ENCODE measurements around the gene EPHA5. TPM values are rescaled to one million over a fixed set of nuclear protein-coding genes. Genes with fewer than 3 reads are reported as not detected.

EPHA5 gene
- total RNA-seq, 1 experiment from 2014 or later: 2.0 TPM

DNA sequence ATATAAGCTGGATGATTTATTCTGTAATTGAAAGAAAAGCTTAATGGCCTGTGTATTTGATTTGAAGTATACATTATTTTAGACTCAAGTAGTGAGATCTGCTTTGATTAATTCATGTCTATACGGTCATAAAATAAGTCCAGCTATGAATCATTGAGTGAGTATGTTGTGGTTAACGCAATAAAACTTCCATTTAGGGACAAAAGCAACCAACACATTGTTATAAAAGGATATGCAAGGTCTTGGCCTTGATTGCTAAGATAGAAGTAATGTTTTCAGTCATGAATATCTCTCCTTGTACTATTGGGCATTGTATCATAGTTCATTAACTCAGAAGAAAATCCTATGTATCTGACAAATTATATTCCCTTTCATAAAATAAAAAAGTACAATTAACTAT, 162.1 kb downstream of the EPHA5 start:
- Histone ChIP-seq H3K79me2 (ENCODE audit: low read length) (no peaks in the 10 kb centered on the region), H3K4me1 (ENCODE audit: insufficient read depth, low read length) (peaks cover 46% of the 10 kb centered on the region), H3K36me3 (ENCODE audit: low read depth, low read length) (no peaks in the 10 kb centered on the region), H3K9me2 (replicated peaks; ENCODE audit: low read length) (no peaks in the 10 kb centered on the region), H3K27me3 (ENCODE audit: low read length) (no peaks in the 10 kb centered on the region), H3F3A (ENCODE audit: low read length, unreplicated experiment) (peaks cover 10% of the 10 kb centered on the region), H3K9me3 (ENCODE audit: low read length) (no peaks in the 10 kb centered on the region), H4K20me1 (ENCODE audit: low read length) (no peaks in the 10 kb centered on the region), H2AFZ (ENCODE audit: low read length) (no peak overlapping the region), H3K4me2 (ENCODE audit: low read length) (peak overlapping the region; percentile 58), H3K4me3 (ENCODE audit: low read length) (0 out of 2 replicates have a peak overlapping the region, but pooled peaks have one; percentile 12), H3K9ac (ENCODE audit: low read length) (peak overlapping the region; percentile 16; the same call in 1 of the 2 replicates), H3K27ac (ENCODE audit: low read length) (peak overlapping the region; percentile 79)
- DNase-seq: peak; percentile 98
- intact Hi-C loops (cut with micrococcal nuclease): loop anchor here (10.0 kb wide), 1 partner anchor 1067 kb away; no protein-coding TSS in a partner anchor
- POLR2A ChIA-PET (ENCODE audit: unreplicated experiment): no interaction called here
- ATAC-seq: peak; percentile 72
- BruUV-seq (replicated peaks): no TSS peak
- TF ChIP-seq EZH2 (IDR thresholded peaks at IDR 0.05; ENCODE audit: low read length, unreplicated experiment) (no peak), EZH2phosphoT487 (IDR thresholded peaks at IDR 0.05; ENCODE audit: borderline replicate concordance, low read length) (no peak)
- TF ChIP-seq, protein P1, sequence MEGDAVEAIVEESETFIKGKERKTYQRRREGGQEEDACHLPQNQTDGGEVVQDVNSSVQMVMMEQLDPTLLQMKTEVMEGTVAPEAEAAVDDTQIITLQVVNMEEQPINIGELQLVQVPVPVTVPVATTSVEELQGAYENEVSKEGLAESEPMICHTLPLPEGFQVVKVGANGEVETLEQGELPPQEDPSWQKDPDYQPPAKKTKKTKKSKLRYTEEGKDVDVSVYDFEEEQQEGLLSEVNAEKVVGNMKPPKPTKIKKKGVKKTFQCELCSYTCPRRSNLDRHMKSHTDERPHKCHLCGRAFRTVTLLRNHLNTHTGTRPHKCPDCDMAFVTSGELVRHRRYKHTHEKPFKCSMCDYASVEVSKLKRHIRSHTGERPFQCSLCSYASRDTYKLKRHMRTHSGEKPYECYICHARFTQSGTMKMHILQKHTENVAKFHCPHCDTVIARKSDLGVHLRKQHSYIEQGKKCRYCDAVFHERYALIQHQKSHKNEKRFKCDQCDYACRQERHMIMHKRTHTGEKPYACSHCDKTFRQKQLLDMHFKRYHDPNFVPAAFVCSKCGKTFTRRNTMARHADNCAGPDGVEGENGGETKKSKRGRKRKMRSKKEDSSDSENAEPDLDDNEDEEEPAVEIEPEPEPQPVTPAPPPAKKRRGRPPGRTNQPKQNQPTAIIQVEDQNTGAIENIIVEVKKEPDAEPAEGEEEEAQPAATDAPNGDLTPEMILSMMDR (conservative IDR thresholded peaks at IDR 0.05; ENCODE audit: low read depth, low read length): no peak
- CTCF ChIA-PET: no interaction called here

DNA sequence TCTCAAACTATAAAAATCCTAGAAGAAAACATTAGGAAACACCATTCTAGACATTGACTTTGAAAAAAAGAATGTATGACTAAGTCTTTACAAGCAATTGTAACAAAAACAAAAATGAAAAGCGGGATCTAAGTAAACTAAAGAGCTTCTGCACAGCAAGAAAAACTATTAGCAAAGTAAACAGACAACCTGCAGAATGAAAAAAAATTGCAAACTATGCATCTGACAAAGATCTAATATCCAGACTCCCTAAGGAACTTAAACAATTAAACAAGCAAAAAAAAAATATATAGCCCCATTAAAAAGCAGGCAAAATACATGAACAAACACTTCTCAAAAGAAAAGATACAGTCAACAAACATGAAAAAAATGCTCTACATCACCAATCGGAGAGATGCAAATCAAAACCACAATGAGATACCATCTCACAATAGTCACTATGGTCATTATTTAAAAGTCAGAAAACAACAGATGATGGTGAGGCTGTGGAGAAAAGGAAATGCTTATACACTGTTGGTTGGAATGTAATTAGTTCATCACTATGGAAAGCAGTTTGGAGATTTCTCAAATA, 168.1 kb downstream of the EPHA5 start:
- H3F3A ChIP-seq (ENCODE audit: low read length, unreplicated experiment): peaks cover 20% of the 10 kb centered on the region
- no peaks in the 10 kb centered on the region for H3K36me3 ChIP-seq (ENCODE audit: low read depth, low read length)
- no peaks in the 10 kb centered on the region for H3K79me2 ChIP-seq (ENCODE audit: low read length)
- no peaks in the 10 kb centered on the region for H3K9me3 ChIP-seq (ENCODE audit: low read length)
- H3K27me3 ChIP-seq (ENCODE audit: low read length): no peaks in the 10 kb centered on the region
- H3K4me1 ChIP-seq (ENCODE audit: insufficient read depth, low read length): peaks cover 50% of the 10 kb centered on the region
- DNase-seq: peak; percentile 97
- no peaks in the 10 kb centered on the region for H3K9me2 ChIP-seq (replicated peaks; ENCODE audit: low read length)
- BruUV-seq (replicated peaks): no TSS peak
- intact Hi-C loops (cut with micrococcal nuclease): loop anchor here (2.0 to 10.0 kb wide), 3 partner anchors 85 to 1073 kb away; partner anchors contain the start of gene EPHA5
- POLR2A ChIA-PET (ENCODE audit: unreplicated experiment): no interaction called here
- H3K9ac ChIP-seq (ENCODE audit: low read length): no peak overlapping the region
- H4K20me1 ChIP-seq (ENCODE audit: low read length): no peaks in the 10 kb centered on the region
- peak; percentile 85 for ATAC-seq
- peak overlapping the region; percentile 71 for H3K4me2 ChIP-seq (ENCODE audit: low read length)
- TF ChIP-seq, protein P1 (conservative IDR thresholded peaks at IDR 0.05; ENCODE audit: low read depth, low read length): no peak
- TF ChIP-seq EZH2phosphoT487 (IDR thresholded peaks at IDR 0.05; ENCODE audit: borderline replicate concordance, low read length): 0 out of 2 replicates have a peak, but pooled peaks have one; percentile 19
- H2AFZ ChIP-seq (ENCODE audit: low read length): no peak overlapping the region
- peak overlapping the region; percentile 66 for H3K27ac ChIP-seq (ENCODE audit: low read length)
- CTCF ChIA-PET: no interaction called here
- H3K4me3 ChIP-seq (ENCODE audit: low read length): peak overlapping the region; percentile 50

DNA sequence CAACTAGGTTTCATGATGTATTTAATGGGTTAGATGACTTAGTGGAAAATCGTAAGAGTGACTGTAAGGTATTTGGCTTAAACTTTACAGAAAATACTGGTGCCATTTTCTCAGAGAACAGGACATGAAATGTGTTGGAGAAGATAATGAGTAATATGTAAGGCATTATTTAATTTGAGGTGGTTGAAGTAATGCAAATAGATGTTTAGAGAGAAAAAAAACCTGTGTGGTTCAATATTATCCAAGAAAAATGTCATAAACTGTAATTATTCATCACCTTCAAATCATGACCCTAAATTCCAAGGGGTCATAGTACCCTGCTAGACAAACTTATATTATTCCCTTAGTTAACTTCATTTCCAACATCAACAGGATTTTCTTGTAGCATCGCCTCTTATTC, 171.7 kb downstream of the EPHA5 start:
- H3K27ac ChIP-seq (ENCODE audit: low read length): peak overlapping the region; percentile 29
- no peak overlapping the region for H2AFZ ChIP-seq (ENCODE audit: low read length)
- no peaks in the 10 kb centered on the region for H4K20me1 ChIP-seq (ENCODE audit: low read length)
- peak overlapping the region; percentile 9 for H3K4me2 ChIP-seq (ENCODE audit: low read length)
- H3K36me3 ChIP-seq (ENCODE audit: low read depth, low read length): no peaks in the 10 kb centered on the region
- H3K27me3 ChIP-seq (ENCODE audit: low read length): no peaks in the 10 kb centered on the region
- peaks cover 22% of the 10 kb centered on the region for H3F3A ChIP-seq (ENCODE audit: low read length, unreplicated experiment)
- no peaks in the 10 kb centered on the region for H3K9me2 ChIP-seq (replicated peaks; ENCODE audit: low read length)
- no peak overlapping the region for H3K4me3 ChIP-seq (ENCODE audit: low read length)
- ChIA-PET CTCF (no interaction called here), POLR2A (ENCODE audit: unreplicated experiment) (no interaction called here)
- H3K79me2 ChIP-seq (ENCODE audit: low read length): no peaks in the 10 kb centered on the region
- DNase-seq (peak; percentile 73), ATAC-seq (peak; percentile 6; the same call in 1 of the 2 replicates)
- no peak overlapping the region for H3K9ac ChIP-seq (ENCODE audit: low read length)
- intact Hi-C loops (cut with micrococcal nuclease): loop anchor here (2.0 kb wide), 1 partner anchor 14 kb away; no protein-coding TSS in a partner anchor
- peaks cover 72% of the 10 kb centered on the region for H3K4me1 ChIP-seq (ENCODE audit: insufficient read depth, low read length)
- H3K9me3 ChIP-seq (ENCODE audit: low read length): no peaks in the 10 kb centered on the region
- TF ChIP-seq, protein P1 (conservative IDR thresholded peaks at IDR 0.05; ENCODE audit: low read depth, low read length): no peak
- TF ChIP-seq EZH2 (IDR thresholded peaks at IDR 0.05; ENCODE audit: low read length, unreplicated experiment) (no peak), EZH2phosphoT487 (IDR thresholded peaks at IDR 0.05; ENCODE audit: borderline replicate concordance, low read length) (no peak)
- BruUV-seq (replicated peaks): no TSS peak

Data from PC-3 (cell line).